ENCODE measurements around the gene NDUFS8. TPM values are rescaled to one million over a fixed set of nuclear protein-coding genes. Genes with fewer than 3 reads are reported as not detected.

NDUFS8 gene
- total RNA-seq, 1 donor: 66.1 TPM

- TF ChIP-seq, protein P1, sequence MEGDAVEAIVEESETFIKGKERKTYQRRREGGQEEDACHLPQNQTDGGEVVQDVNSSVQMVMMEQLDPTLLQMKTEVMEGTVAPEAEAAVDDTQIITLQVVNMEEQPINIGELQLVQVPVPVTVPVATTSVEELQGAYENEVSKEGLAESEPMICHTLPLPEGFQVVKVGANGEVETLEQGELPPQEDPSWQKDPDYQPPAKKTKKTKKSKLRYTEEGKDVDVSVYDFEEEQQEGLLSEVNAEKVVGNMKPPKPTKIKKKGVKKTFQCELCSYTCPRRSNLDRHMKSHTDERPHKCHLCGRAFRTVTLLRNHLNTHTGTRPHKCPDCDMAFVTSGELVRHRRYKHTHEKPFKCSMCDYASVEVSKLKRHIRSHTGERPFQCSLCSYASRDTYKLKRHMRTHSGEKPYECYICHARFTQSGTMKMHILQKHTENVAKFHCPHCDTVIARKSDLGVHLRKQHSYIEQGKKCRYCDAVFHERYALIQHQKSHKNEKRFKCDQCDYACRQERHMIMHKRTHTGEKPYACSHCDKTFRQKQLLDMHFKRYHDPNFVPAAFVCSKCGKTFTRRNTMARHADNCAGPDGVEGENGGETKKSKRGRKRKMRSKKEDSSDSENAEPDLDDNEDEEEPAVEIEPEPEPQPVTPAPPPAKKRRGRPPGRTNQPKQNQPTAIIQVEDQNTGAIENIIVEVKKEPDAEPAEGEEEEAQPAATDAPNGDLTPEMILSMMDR (IDR thresholded peaks at IDR 0.05; ENCODE audit: insufficient read depth, low read length): no peak
- no peak overlapping the region for H3K4me3 ChIP-seq (ENCODE audit: low read depth, low read length)
- no peak for DNase-seq (ENCODE audit: low read depth)
These were observed 27.9 kb upstream of the NDUFS8 start for GRCh38 chr11:68002575-68002937.

DNA sequence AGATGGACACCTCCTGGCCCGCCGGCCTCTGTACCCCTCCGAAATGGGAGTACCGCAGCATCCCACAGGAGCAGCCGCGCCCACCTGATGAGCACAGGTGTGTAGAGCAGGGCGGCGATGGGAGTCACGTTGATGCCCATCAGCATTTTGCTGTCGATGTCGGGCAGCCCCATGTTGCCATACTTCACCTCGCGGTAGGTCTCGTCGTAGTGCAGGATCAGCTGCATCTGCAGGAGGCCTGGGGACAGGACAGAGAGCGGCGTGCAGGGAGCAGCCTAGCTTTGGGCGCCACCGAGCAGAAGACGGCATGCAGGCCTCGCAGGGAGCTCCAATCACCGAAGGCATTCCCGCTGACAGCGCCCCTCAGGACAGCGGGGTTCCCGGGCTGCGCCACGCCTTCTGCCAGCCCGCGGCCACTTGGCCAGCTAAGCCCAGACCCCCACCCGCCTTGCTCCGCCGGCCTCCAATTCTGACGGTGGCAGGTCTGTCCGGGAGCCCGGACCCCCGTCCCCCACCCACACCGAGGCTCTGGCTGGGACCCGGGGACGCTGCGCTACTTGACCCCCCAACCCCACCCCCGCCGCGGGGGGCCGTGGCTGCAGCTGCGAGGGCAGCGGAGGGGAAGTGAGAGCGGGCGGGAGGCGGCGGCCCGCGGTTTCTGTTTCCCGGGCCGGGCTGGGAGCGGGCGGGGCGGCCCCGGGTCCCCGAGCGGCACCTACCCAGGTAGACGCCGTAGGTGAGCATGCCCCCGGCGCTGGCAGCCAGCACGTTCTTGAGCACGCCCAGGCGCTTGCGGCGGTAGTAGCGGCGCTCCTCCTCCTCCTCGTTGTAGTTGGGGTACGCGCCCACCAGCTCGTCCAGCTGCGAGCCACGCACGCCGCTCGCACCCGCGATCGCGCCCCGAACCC, 27.3 kb upstream of the NDUFS8 start:
- H3K4me3 ChIP-seq (ENCODE audit: low read depth, low read length): peak overlapping the region; percentile 70
- DNase-seq (ENCODE audit: low read depth): no peak
- TF ChIP-seq, protein P1 (IDR thresholded peaks at IDR 0.05; ENCODE audit: insufficient read depth, low read length): no peak

DNA sequence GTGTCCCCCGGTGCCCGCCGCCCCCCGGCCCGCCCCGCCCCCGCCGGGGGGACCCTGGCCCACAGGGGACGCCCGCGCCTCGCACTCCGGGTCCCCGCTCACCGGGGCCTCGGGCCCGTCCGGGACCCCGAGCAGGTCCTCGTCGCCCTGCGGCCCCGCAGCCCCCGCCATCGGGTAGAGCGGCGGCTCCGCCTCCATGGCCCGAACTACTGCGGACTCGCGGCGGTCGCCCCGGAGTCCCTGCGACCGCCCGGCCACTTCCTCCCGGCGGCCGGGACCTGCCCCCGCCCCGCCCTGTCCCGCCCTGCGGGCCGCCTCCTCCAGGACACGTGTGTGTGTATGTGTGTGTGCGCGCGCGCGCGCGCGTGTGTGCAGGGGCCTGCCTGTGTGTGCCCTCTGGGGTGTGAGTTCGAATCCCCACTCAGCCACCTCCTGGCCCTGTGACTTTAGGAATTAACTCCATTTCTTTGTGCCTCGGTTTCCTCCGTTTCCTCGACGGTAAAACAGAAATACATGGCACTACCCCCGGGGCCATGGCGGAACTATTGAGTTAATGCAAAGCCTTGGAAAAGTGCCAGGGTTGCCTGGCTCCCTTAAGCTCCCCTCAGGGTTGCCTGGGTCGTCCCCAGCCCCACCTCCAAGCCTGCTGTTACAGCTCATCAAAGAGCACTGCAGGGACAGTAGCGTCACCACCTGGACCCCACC, 26.5 kb upstream of the NDUFS8 start, which contains the start of gene UNC93B1:
UNC93B1 (minus strand) TSS at position 252 of the 705 bp plus-strand sequence; CDS start at position 198, 54 bp downstream.
- TF ChIP-seq, protein P1 (IDR thresholded peaks at IDR 0.05; ENCODE audit: insufficient read depth, low read length): no peak
- DNase-seq (ENCODE audit: low read depth): peak; percentile 65
- peak within 1 kb of the TSS; percentile 70 for H3K4me3 ChIP-seq (ENCODE audit: low read depth, low read length)

DNA sequence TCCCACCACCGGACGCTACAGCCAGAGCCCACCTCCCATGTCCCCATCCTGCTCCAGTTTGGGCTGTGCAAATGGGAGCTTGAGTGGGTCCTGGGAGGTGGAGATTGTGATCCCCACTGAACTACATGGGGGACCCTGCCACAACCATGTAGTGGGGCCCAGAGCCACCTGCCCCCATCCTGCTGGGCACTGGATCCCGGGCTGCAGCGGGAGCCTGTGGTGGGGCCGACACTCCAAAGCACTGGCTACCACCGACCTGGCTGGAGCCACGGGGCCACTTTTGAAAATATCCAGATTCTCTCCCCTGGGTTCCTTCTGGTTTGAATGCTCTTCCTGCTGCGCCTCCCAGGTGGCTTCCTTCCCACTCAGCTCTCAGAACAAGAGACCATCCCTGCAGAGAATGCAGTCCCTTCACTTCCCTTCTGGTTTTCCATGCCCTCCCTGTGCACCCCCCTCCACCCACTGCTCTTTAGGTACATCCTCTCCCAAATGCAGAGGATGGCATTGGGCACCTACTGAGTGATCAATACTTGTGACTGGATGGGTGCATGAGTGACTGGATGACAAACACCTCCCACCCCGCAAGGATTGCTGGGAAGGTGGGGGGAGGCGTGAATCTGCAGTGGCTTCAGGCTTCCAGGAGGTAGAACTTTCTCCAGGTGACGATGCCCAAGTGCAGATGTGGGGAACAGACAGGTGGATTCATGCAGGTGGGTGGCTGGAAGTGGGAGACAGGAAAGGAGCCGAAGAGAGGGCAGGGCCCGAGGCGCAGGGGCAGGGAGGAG, 25.7 kb upstream of the NDUFS8 start:
- DNase-seq (ENCODE audit: low read depth): no peak
- TF ChIP-seq, protein P1 (IDR thresholded peaks at IDR 0.05; ENCODE audit: insufficient read depth, low read length): no peak
- peak overlapping the region; percentile 70 for H3K4me3 ChIP-seq (ENCODE audit: low read depth, low read length)

DNA sequence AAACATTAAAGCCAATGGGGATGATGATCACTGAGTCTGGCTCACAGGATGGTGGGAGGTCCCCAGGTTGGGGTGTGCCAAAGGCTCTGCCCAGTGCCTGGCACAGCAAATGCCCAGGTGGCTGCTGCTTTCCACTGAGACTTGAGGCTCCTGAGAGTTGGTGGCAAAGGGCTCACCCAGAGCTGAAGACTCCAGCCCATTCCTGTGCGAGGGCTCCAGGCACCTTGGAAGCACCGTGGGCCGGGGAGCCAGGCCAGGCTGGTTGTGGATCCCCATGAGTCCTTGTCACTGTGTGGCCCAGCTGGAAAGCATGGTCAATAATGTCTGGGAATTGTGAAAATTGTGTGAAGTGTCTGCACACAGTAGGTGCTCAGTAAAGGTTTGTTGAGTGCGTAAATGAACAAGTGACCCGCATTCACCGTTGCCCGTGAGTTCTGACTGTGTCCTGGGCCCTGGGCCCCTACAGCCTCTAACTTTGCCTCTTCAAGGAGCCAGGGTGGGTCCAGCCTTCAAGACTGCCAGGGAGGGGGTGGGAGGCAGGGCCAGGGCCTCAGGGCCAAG, 23.8 kb upstream of the NDUFS8 start:
- TF ChIP-seq, protein P1 (IDR thresholded peaks at IDR 0.05; ENCODE audit: insufficient read depth, low read length): no peak
- no peak overlapping the region for H3K4me3 ChIP-seq (ENCODE audit: low read depth, low read length)
- no peak for DNase-seq (ENCODE audit: low read depth)

Data from fibroblast of the aortic adventitia (primary cell).